ENCODE data around the gene CST3. TPM values are rescaled to one million over a fixed set of nuclear protein-coding genes. Genes with fewer than 3 reads are reported as not detected.

The CST3 gene
- total RNA-seq, 1 experiment from 2014 or later: 82.7 TPM

DNA sequence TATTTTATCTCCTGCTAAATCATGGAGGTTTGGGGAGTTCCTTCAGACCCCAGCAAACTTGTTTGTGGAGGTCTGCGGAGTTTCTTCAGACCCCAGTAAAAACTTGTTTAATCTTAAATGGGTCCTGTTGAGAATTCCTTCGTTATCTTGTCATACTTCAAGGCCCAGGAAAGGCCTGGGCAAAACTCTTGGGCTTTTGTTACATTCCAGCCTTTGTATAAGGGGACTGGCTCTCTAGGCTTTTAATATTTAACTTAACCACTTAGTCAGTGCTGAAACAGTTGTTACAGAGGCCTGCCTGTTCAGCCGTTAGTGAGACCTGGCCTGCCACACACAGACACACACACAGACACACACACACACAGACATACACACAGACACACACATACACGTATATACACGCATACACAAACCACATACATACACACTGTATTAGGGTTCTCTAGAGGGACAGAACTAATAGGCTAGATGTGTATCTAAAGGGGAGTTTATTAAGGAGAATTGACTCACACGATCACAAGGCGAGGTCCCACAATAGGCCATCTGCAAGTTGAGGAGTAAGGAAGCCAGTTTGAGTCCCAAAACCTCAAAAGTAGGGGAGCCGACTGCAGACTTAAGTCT, 21.3 kb upstream of the CST3 start:
- intact Hi-C loops (cut with micrococcal nuclease; ENCODE audit: unreplicated experiment): no loop called here
- DNase-seq (ENCODE audit: low spot score): no peak
- Histone ChIP-seq H3K4me3 (ENCODE audit: low read depth, low read length, poor library complexity, severe bottlenecking) (no peak overlapping the region), H3K4me1 (ENCODE audit: insufficient read depth, low read length, poor library complexity, severe bottlenecking) (no peaks in the 10 kb centered on the region), H3K9me3 (ENCODE audit: low read depth, low read length, poor library complexity, severe bottlenecking) (no peaks in the 10 kb centered on the region), H3K36me3 (ENCODE audit: insufficient read depth, low read length, poor library complexity, severe bottlenecking) (no peaks in the 10 kb centered on the region), H3K27ac (ENCODE audit: low read depth, low read length, poor library complexity, severe bottlenecking) (no peak overlapping the region), H3K27me3 (replicated peaks; ENCODE audit: insufficient read depth, low read depth, low read length, poor library complexity) (peaks cover 3% of the 10 kb centered on the region)
- TF ChIP-seq EZH2 (IDR thresholded peaks at IDR 0.05; ENCODE audit: borderline replicate concordance, low read depth, low read length, poor library complexity, severe bottlenecking): no peak
- no TSS peak for BruUV-seq (replicated peaks)
- CTCF ChIA-PET: interaction anchor here (0.5 kb wide), 1 partner anchor 21 kb away, joined by 6 read pairs; the partner anchor contains the start of gene CST3
- POLR2A ChIA-PET (ENCODE audit: low non-redundant PET): no interaction called here

DNA sequence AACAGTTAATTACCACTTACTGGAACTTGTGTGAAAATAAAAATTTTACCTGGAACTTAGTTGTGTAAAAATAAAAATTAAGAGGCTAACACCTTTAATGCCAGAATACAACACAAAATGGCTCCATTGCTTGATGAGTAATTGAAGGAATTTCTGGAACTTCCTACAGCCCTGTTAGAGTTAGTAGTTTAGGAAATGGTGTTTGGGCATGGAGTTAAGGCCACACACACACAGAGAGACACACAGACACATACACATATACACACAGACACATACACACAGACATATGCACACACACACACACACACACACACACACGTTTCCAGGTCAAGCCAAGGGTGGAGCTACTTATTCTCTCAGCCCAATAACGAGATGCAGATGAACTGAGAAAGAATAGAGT, 20.6 kb upstream of the CST3 start:
- CTCF ChIA-PET: interaction anchor here (0.5 kb wide), 1 partner anchor 20 kb away, joined by 6 read pairs; the partner anchor contains the start of gene CST3
- no peak overlapping the region for H3K27ac ChIP-seq (ENCODE audit: low read depth, low read length, poor library complexity, severe bottlenecking)
- no peak overlapping the region for H3K4me3 ChIP-seq (ENCODE audit: low read depth, low read length, poor library complexity, severe bottlenecking)
- no peaks in the 10 kb centered on the region for H3K36me3 ChIP-seq (ENCODE audit: insufficient read depth, low read length, poor library complexity, severe bottlenecking)
- TF ChIP-seq EZH2 (IDR thresholded peaks at IDR 0.05; ENCODE audit: borderline replicate concordance, low read depth, low read length, poor library complexity, severe bottlenecking): no peak
- TF ChIP-seq, protein P1, sequence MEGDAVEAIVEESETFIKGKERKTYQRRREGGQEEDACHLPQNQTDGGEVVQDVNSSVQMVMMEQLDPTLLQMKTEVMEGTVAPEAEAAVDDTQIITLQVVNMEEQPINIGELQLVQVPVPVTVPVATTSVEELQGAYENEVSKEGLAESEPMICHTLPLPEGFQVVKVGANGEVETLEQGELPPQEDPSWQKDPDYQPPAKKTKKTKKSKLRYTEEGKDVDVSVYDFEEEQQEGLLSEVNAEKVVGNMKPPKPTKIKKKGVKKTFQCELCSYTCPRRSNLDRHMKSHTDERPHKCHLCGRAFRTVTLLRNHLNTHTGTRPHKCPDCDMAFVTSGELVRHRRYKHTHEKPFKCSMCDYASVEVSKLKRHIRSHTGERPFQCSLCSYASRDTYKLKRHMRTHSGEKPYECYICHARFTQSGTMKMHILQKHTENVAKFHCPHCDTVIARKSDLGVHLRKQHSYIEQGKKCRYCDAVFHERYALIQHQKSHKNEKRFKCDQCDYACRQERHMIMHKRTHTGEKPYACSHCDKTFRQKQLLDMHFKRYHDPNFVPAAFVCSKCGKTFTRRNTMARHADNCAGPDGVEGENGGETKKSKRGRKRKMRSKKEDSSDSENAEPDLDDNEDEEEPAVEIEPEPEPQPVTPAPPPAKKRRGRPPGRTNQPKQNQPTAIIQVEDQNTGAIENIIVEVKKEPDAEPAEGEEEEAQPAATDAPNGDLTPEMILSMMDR (conservative IDR thresholded peaks at IDR 0.05; ENCODE audit: low read depth, low read length): no peak
- no peaks in the 10 kb centered on the region for H3K4me1 ChIP-seq (ENCODE audit: insufficient read depth, low read length, poor library complexity, severe bottlenecking)
- POLR2A ChIA-PET (ENCODE audit: low non-redundant PET): no interaction called here
- no TSS peak for BruUV-seq (replicated peaks)
- DNase-seq (ENCODE audit: low spot score): no peak
- H3K27me3 ChIP-seq (replicated peaks; ENCODE audit: insufficient read depth, low read depth, low read length, poor library complexity): peaks cover 3% of the 10 kb centered on the region
- intact Hi-C loops (cut with micrococcal nuclease; ENCODE audit: unreplicated experiment): no loop called here
- H3K9me3 ChIP-seq (ENCODE audit: low read depth, low read length, poor library complexity, severe bottlenecking): no peaks in the 10 kb centered on the region

DNA sequence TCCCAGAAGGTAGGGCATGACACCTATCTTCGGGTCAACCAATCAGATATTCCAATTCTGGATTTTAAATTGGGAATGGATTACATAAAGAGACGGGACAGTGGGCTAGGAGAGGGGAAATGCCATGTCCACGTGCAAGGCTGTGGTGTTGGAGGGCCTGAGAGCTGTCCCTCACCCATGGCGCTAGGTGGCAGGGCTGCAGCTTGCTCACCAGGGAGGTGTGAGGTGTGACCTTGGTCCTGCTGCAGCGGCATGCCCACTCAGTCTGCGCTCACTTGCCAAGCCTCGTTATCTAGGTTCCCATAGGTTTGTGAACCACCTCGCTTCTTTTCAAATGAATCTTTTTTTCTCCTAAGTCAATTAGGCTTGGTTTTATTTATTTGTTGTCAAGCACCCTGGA, 19.4 kb upstream of the CST3 start:
- ChIA-PET POLR2A (ENCODE audit: low non-redundant PET) (no interaction called here), CTCF (no interaction called here)
- BruUV-seq (replicated peaks): no TSS peak
- H3K36me3 ChIP-seq (ENCODE audit: insufficient read depth, low read length, poor library complexity, severe bottlenecking): no peaks in the 10 kb centered on the region
- TF ChIP-seq, protein P1 (conservative IDR thresholded peaks at IDR 0.05; ENCODE audit: low read depth, low read length): no peak
- TF ChIP-seq EZH2 (IDR thresholded peaks at IDR 0.05; ENCODE audit: borderline replicate concordance, low read depth, low read length, poor library complexity, severe bottlenecking): no peak
- no peak overlapping the region for H3K4me3 ChIP-seq (ENCODE audit: low read depth, low read length, poor library complexity, severe bottlenecking)
- H3K9me3 ChIP-seq (ENCODE audit: low read depth, low read length, poor library complexity, severe bottlenecking): no peaks in the 10 kb centered on the region
- intact Hi-C loops (cut with micrococcal nuclease; ENCODE audit: unreplicated experiment): no loop called here
- peaks cover 3% of the 10 kb centered on the region for H3K27me3 ChIP-seq (replicated peaks; ENCODE audit: insufficient read depth, low read depth, low read length, poor library complexity)
- DNase-seq (ENCODE audit: low spot score): no peak
- H3K27ac ChIP-seq (ENCODE audit: low read depth, low read length, poor library complexity, severe bottlenecking): no peak overlapping the region
- H3K4me1 ChIP-seq (ENCODE audit: insufficient read depth, low read length, poor library complexity, severe bottlenecking): no peaks in the 10 kb centered on the region

DNA sequence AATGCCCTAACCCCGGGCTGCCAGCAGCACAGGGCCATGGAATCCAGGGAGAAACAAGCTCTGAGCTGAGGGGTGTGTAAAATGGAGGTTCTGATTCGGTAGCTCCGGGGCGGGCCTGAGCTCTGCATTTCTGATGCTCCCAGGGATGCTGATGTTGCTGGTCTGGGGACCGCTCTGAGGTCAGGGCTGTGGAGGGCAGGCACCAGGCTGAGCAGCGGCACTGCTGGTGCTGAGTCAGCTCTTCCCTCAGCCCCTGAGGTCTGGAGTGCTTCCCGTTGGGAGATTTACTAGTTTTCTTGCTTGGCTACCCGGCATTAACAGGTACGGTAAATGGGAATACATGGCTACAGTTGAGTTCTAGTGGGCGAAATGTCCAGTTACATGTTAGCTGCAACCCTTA, 18.6 kb upstream of the CST3 start:
- BruUV-seq (replicated peaks): no TSS peak
- H3K4me3 ChIP-seq (ENCODE audit: low read depth, low read length, poor library complexity, severe bottlenecking): no peak overlapping the region
- H3K36me3 ChIP-seq (ENCODE audit: insufficient read depth, low read length, poor library complexity, severe bottlenecking): no peaks in the 10 kb centered on the region
- no peak for TF ChIP-seq EZH2 (IDR thresholded peaks at IDR 0.05; ENCODE audit: borderline replicate concordance, low read depth, low read length, poor library complexity, severe bottlenecking)
- TF ChIP-seq, protein P1 (conservative IDR thresholded peaks at IDR 0.05; ENCODE audit: low read depth, low read length): no peak
- intact Hi-C loops (cut with micrococcal nuclease; ENCODE audit: unreplicated experiment): no loop called here
- H3K4me1 ChIP-seq (ENCODE audit: insufficient read depth, low read length, poor library complexity, severe bottlenecking): no peaks in the 10 kb centered on the region
- POLR2A ChIA-PET (ENCODE audit: low non-redundant PET): no interaction called here
- H3K27ac ChIP-seq (ENCODE audit: low read depth, low read length, poor library complexity, severe bottlenecking): no peak overlapping the region
- CTCF ChIA-PET: no interaction called here
- H3K9me3 ChIP-seq (ENCODE audit: low read depth, low read length, poor library complexity, severe bottlenecking): no peaks in the 10 kb centered on the region
- H3K27me3 ChIP-seq (replicated peaks; ENCODE audit: insufficient read depth, low read depth, low read length, poor library complexity): peaks cover 3% of the 10 kb centered on the region
- no peak for DNase-seq (ENCODE audit: low spot score)
